Upper lobe of left lung (tissue), 6 donors: ENCODE results near the gene LIX1L. TPM values are rescaled to one million over a fixed set of nuclear protein-coding genes. Genes with fewer than 3 reads are reported as not detected.

Source experiments
- ATAC-seq, 2 donors: fragments of 200-7000 bp; cut with Tn5 transposase; one replicate each; pipeline ENCODE4 v1.9.1; 2022; ENCODE audit warnings: mild to moderate bottlenecking in 2 of 2, moderate library complexity in 2 of 2; ENCODE audit not compliant: low FRiP score in 2 of 2
- DNase-seq, 2 donors: peaks; one replicate each; pipeline ENCODE4 v3.0.0-alpha.2; 2019 to 2020
- H3K27ac ChIP-seq, 4 donors: fragments of 200-600 bp; sonication (generic); one replicate each; pipeline ENCODE4 v1.5.1; 2016 to 2019
- H3K27me3 ChIP-seq, 4 donors: fragments of 200-600 bp; sonication (generic); one replicate each; pipeline ENCODE4 v1.5.1; 2017 to 2019
- H3K36me3 ChIP-seq, 4 donors: fragments of 200-600 bp; sonication (generic); one replicate each; pipeline ENCODE4 v1.5.1; 2016 to 2019
- H3K4me1 ChIP-seq, 4 donors: fragments of 200-600 bp; sonication (generic); one replicate each; pipeline ENCODE4 v1.5.1; 2018 to 2019
- H3K4me3 ChIP-seq, 4 donors: fragments of 200-600 bp; sonication (generic); one replicate each; pipeline ENCODE4 v1.5.1; 2017 to 2019; ENCODE audit warnings: mild to moderate bottlenecking in 2 of 4, moderate library complexity in 1 of 4
- H3K9me3 ChIP-seq, 4 donors: fragments of 200-600 bp; sonication (generic); one replicate each; pipeline ENCODE4 v1.5.1; 2018 to 2019
- EP300 ChIP-seq, 4 donors: sonication (generic); formaldehyde crosslinking; IDR thresholded peaks; one replicate each; pipeline ENCODE4 v1.5.1; 2017; ENCODE audit warnings: antibody characterized with exemption in 4 of 4, control low read depth in 2 of 4
- POLR2A ChIP-seq, 4 donors: fragments of 450-650 bp; IDR thresholded peaks; one replicate each; pipeline ENCODE4 v1.5.1; 2016 to 2017; ENCODE audit warnings: antibody characterized with exemption in 4 of 4, mild to moderate bottlenecking in 2 of 4
- POLR2AphosphoS5 ChIP-seq, 2 donors: sonication (generic); formaldehyde crosslinking; IDR thresholded peaks; one replicate each; pipeline ENCODE4 v1.5.1; 2017; ENCODE audit warnings: antibody characterized with exemption in 2 of 2
- WGBS, 2 donors: methylation state at CpG; one replicate each; pipeline ENCODE4 v1.1.5; 2017 to 2018; 5-methylcytosine and 5-hydroxymethylcytosine counted together
- total RNA-seq, 6 donors: library from RNA; depleted of rRNA in 4 of 6; stranded (reverse); fragments of >200 nt in 4 of 6; gene quantifications; one replicate each; pipeline versions ENCODE4 v1.1.0 to v1.2.1, GENCODE V29; 2016 to 2021
- TF ChIP-seq, protein P1 (sequence below), 6 experiments: fragments of 450-650 bp in 4 of 6; fragments of 200-600 bp in 2 of 6; sonication (generic) in 2 of 6; IDR thresholded peaks; one replicate each; pipeline ENCODE4 v1.5.1; 2016 to 2019; ENCODE audit warnings: antibody characterized with exemption in 6 of 6
- donor health status: DM: no; HTN: no; CAD: no; lungs with moderate emphysema.
- donor health status: DM: no; HTN: yes; CAD: no; lungs with severe emphysema.

LIX1L gene
- total RNA-seq, 6 donors from 2014 or later, result 5.2 to 35.6 (median 16.5) TPM

DNA sequence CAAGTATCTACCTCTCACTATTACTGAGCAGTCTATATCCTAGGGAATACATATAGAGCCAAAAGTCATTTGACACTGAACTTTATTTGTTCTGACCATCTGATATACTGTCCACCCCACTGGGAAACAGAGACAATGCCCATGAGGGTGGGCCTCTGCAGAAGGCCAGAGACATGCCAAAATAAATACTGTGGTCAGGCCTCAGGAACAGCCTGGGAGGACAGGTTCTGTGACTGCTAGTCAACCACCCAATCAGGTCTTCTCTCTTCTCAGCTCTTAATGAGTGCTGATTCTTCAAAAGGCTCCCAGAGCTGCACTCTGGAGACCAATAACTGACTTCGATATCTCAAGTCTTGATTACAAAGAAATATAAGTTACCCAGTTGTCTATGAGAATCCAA is 66.7 kb downstream of the LIX1L start:
- no peak overlapping the region for H3K4me3 ChIP-seq
- H3K4me1 ChIP-seq, result peaks cover 29 to 37% (median 34%) of the 10 kb centered on the region in 4 donors
- DNase-seq, result peak in 1 of 2 donors; percentile 74
- peak in 1 of 2 donors; percentile 55 for ATAC-seq
- TF ChIP-seq POLR2AphosphoS5 (IDR thresholded peaks at IDR 0.05) (peak in 1 of 2 donors; percentile 51), POLR2A (IDR thresholded peaks at IDR 0.05) (peak in 1 of 4 donors; percentile 32), EP300 (IDR thresholded peaks at IDR 0.05) (peak in 1 of 4 donors; percentile 49)
- TF ChIP-seq, protein P1, sequence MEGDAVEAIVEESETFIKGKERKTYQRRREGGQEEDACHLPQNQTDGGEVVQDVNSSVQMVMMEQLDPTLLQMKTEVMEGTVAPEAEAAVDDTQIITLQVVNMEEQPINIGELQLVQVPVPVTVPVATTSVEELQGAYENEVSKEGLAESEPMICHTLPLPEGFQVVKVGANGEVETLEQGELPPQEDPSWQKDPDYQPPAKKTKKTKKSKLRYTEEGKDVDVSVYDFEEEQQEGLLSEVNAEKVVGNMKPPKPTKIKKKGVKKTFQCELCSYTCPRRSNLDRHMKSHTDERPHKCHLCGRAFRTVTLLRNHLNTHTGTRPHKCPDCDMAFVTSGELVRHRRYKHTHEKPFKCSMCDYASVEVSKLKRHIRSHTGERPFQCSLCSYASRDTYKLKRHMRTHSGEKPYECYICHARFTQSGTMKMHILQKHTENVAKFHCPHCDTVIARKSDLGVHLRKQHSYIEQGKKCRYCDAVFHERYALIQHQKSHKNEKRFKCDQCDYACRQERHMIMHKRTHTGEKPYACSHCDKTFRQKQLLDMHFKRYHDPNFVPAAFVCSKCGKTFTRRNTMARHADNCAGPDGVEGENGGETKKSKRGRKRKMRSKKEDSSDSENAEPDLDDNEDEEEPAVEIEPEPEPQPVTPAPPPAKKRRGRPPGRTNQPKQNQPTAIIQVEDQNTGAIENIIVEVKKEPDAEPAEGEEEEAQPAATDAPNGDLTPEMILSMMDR (IDR thresholded peaks at IDR 0.05), result no peak
- 69 to 71% methylated on average over 1 of the region's 1 CpG for WGBS, 2 donors
- H3K27ac ChIP-seq, result peak overlapping the region; percentile 86 to 94 (median 90)
- H3K36me3 ChIP-seq, result no peaks in the 10 kb centered on the region
- H3K9me3 ChIP-seq, result no peaks in the 10 kb centered on the region
- no peaks in the 10 kb centered on the region for H3K27me3 ChIP-seq

DNA sequence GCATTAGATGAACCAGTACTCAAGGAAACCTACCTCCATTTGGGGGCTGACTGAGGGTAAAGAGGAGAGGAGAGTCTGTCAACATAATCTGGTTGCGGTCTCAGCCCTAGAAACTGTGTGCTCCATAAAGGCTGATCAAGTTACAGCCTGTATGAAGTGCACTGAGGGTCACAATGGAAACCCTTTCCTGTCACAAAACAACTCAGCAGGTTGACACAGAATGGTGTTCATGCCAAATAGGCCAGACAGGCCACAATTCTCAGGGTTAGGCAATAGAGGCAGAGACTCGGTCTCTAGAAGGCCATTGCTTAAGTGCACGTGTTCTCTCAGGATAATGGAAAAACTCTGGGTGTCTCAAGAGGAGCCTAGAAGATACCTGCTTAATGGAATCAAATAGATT is 68.1 kb downstream of the LIX1L start:
- peaks cover 36 to 43% (median 42%) of the 10 kb centered on the region in 4 donors for H3K4me1 ChIP-seq
- 59 to 88% methylated on average over 3 of the region's 3 CpGs for WGBS, 2 donors
- ATAC-seq (no peak), DNase-seq (peak in 1 of 2 donors; percentile 62)
- TF ChIP-seq POLR2AphosphoS5 (IDR thresholded peaks at IDR 0.05) (no peak), POLR2A (IDR thresholded peaks at IDR 0.05) (no peak)
- TF ChIP-seq, protein P1 (IDR thresholded peaks at IDR 0.05), result no peak
- H3K4me3 ChIP-seq, result no peak overlapping the region
- H3K36me3 ChIP-seq, result no peaks in the 10 kb centered on the region
- no peaks in the 10 kb centered on the region for H3K27me3 ChIP-seq
- H3K27ac ChIP-seq, result peak overlapping the region in 3 of 4 donors; percentile 60 to 94 (median 89)
- no peaks in the 10 kb centered on the region for H3K9me3 ChIP-seq

DNA sequence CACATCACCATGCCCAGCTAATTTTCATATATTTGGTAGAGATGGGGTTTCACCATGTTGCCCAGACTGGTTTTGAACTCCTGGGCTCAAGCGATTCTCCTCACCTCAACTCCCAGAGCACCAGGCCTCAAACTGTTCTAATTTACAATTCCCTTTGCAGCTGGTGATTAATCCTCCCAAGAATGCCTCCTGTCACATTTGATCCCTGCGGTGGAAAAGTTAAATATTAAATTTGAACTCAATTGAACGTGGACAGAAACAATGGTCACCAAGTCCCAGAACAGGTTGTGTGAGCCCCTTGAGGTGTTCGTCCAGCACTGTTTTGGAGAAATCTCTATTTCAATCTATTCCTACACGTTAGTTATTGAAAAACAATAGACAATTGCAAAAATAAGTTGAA is 70.2 kb downstream of the LIX1L start:
- Histone ChIP-seq H3K36me3 (no peaks in the 10 kb centered on the region), H3K27ac (no peak overlapping the region), H3K4me3 (no peak overlapping the region), H3K27me3 (no peaks in the 10 kb centered on the region), H3K4me1 (peaks cover 30 to 37% (median 36%) of the 10 kb centered on the region in 4 donors), H3K9me3 (no peaks in the 10 kb centered on the region)
- ATAC-seq, result no peak
- WGBS, 2 donors, result 67 to 75% methylated on average over 5 of the region's 5 CpGs
- TF ChIP-seq POLR2AphosphoS5 (IDR thresholded peaks at IDR 0.05) (no peak), EP300 (IDR thresholded peaks at IDR 0.05) (no peak), POLR2A (IDR thresholded peaks at IDR 0.05) (no peak)
- TF ChIP-seq, protein P1 (IDR thresholded peaks at IDR 0.05), result no peak
- DNase-seq, result no peak

DNA sequence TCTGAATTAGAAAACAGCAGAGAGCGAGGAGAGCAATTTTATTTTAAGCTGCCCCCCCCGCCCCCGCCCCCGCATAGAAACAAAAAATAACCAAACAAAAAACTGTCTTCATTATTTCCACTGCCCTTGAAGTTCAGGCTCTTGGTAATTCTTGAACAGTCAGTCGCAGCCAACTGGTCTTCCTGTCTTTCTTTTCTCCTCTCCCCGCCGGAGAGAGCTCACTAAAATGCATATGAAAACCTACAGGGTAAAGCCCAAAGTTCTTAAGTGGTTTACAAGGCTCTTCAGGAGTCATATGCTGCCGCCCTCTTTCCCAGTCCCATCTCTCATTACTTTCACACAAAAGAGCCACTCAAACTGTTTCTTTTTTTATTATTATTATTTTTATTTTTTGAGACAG is 71.0 kb downstream of the LIX1L start:
- H3K4me1 ChIP-seq, result peaks cover 21 to 32% (median 29%) of the 10 kb centered on the region in 4 donors
- ATAC-seq (no peak), DNase-seq (no peak)
- 50 to 71% methylated on average over 8 of the region's 8 CpGs for WGBS, 2 donors
- peak overlapping the region in 1 of 4 donors; percentile 61 for H3K27ac ChIP-seq
- H3K4me3 ChIP-seq, result no peak overlapping the region
- no peaks in the 10 kb centered on the region for H3K9me3 ChIP-seq
- no peaks in the 10 kb centered on the region for H3K27me3 ChIP-seq
- no peaks in the 10 kb centered on the region for H3K36me3 ChIP-seq
- TF ChIP-seq, protein P1 (IDR thresholded peaks at IDR 0.05), result no peak
- TF ChIP-seq POLR2A (IDR thresholded peaks at IDR 0.05) (no peak), EP300 (IDR thresholded peaks at IDR 0.05) (no peak), POLR2AphosphoS5 (IDR thresholded peaks at IDR 0.05) (no peak)

DNA sequence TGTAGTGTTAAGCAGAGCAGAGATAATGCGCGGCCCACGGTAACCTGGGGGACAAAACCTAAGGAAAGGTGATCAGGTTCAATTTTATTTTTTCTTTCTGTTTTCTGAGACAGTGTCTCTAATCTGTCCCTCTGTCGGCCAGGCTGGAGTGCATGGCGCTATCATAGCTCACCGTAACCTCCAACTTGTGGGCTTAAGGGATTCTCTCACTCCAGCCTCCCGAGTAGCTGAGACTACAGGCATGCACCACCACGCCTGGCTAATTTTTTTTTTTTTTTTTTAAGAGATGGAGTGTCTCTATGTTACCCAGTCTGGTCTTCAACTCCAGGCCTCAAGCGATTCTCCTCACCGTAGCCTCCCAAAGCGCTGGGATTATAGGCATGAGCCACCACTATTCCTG is 71.4 kb downstream of the LIX1L start:
- H3K9me3 ChIP-seq, result no peaks in the 10 kb centered on the region
- no peaks in the 10 kb centered on the region for H3K36me3 ChIP-seq
- H3K4me3 ChIP-seq, result peak overlapping the region; percentile 51 to 91 (median 64)
- no peaks in the 10 kb centered on the region for H3K27me3 ChIP-seq
- WGBS, 2 donors, result 47 to 48% methylated on average over 11 of the region's 11 CpGs
- DNase-seq, result no peak
- H3K4me1 ChIP-seq, result peaks cover 17 to 28% (median 25%) of the 10 kb centered on the region in 4 donors
- no peak for ATAC-seq
- TF ChIP-seq POLR2AphosphoS5 (IDR thresholded peaks at IDR 0.05) (no peak), POLR2A (IDR thresholded peaks at IDR 0.05) (no peak), EP300 (IDR thresholded peaks at IDR 0.05) (no peak)
- TF ChIP-seq, protein P1 (IDR thresholded peaks at IDR 0.05), result no peak
- H3K27ac ChIP-seq, result peak overlapping the region in 3 of 4 donors; percentile 7 to 68 (median 61)
